Stomach (tissue), 9 donors: ENCODE results near the gene SAMD3. TPM values are rescaled to one million over a fixed set of nuclear protein-coding genes. Genes with fewer than 3 reads are reported as not detected.

Experiments
- DNase-seq, 2 donors: peaks; one replicate each; pipeline versions ENCODE4 v3.0.0 to v3.0.0-alpha.2; 2013 to 2019
- H3K27ac ChIP-seq, 5 donors: fragments of 200-600 bp in 4 of 5; sonication (generic) in 4 of 5; one replicate each; pipeline ENCODE4 v1.5.1; 2013 to 2019; ENCODE audit warnings: mild to moderate bottlenecking in 1 of 5, moderate library complexity in 1 of 5
- H3K27me3 ChIP-seq, 3 donors: fragments of 200-600 bp; sonication (generic); one replicate each; pipeline ENCODE4 v1.5.1; 2017 to 2019; ENCODE audit warnings: mixed run types in 1 of 3
- H3K36me3 ChIP-seq, 4 donors: fragments of 200-600 bp; sonication (generic); 1 replicate in 3 of 4; 2 replicates in 1 of 4; pipeline ENCODE4 v1.5.1; 2016 to 2019
- H3K4me1 ChIP-seq, 4 donors: fragments of 200-600 bp; sonication (generic); one replicate each; pipeline ENCODE4 v1.5.1; 2016 to 2019
- H3K4me3 ChIP-seq, 4 donors: fragments of 200-600 bp; sonication (generic) in 3 of 4; one replicate each; pipeline ENCODE4 v1.5.1; 2016 to 2019; ENCODE audit warnings: mild to moderate bottlenecking in 1 of 4
- H3K9me3 ChIP-seq, 4 donors: fragments of 200-600 bp; sonication (generic); one replicate each; pipeline ENCODE4 v1.5.1; 2016 to 2019
- CTCF ChIP-seq, 7 experiments: fragments of 450-650 bp in 4 of 7; fragments of 200-600 bp in 3 of 7; sonication (generic) in 3 of 7; IDR thresholded peaks; one replicate each; pipeline ENCODE4 v1.5.1; 2016 to 2019; ENCODE audit warnings: antibody characterized with exemption in 7 of 7, control low read depth in 2 of 7, mild to moderate bottlenecking in 1 of 7
- EP300 ChIP-seq: sonication (generic); formaldehyde crosslinking; IDR thresholded peaks from one replicate; pipeline ENCODE4 v1.6.1; 2017; ENCODE audit warnings: antibody characterized with exemption
- POLR2A ChIP-seq, 4 donors: fragments of 450-650 bp; IDR thresholded peaks; one replicate each; pipeline ENCODE4 v1.6.1; 2016; ENCODE audit warnings: antibody characterized with exemption in 4 of 4, control low read depth in 2 of 4, mild to moderate bottlenecking in 1 of 4, moderate library complexity in 1 of 4
- POLR2AphosphoS5 ChIP-seq, 3 donors: sonication (generic); formaldehyde crosslinking; IDR thresholded peaks; one replicate each; pipeline ENCODE4 v1.6.1; 2016; ENCODE audit warnings: antibody characterized with exemption in 3 of 3
- WGBS, 5 donors: extraction: QIAGEN DNeasy Blood & Tissue Kit in 3 of 5; methylation state at CpG; one replicate each; pipeline versions ENCODE4 v1.1.5 to v1.1.7; 2013 to 2018; 5-methylcytosine and 5-hydroxymethylcytosine counted together
- intact Hi-C: fragments of 100-400 bp; cut with DNase I; formaldehyde crosslinking; loops from one replicate; pipeline ENCODE4 v1.15.1; 2023; ENCODE audit warnings: low total_unique reads
- polyA plus RNA-seq, 3 donors: library from polyadenylated mRNA; stranded (reverse); fragments of 200-250 nt; gene quantifications; one replicate each; pipeline ENCODE4 v1.2.3, GENCODE V29; 2013
- total RNA-seq, 5 donors: library from RNA; depleted of rRNA; stranded (reverse); fragments of >200 nt; gene quantifications; one replicate each; pipeline versions ENCODE4 v1.1.0 to v1.2.3, GENCODE V29; 2014 to 2016
- donor health status: healthy with polysubstance abuse.
- donor health status: Bipolar disorder and iron deficiency.
- donor health status: healthy.

The SAMD3 gene
- total and polyA plus RNA-seq, 8 donors: 0.15 to 4.2 (median 1.3) TPM; not detected in 2

DNA sequence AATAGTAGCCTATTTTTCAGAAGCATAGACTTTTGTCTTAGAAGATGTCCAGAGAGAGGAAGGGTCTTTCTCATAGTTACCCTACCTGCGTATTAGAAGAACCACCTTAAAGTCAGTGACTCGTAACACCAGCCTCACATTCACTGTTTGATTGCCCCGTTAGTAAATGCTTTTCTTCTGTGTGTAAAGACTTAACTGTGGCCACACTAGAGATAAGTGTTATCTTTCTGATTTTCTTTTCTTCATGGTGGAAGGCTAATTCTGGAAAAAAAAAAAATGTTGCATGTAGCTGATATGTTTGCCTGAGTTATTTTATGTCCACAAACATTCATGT is 83.9 kb downstream of the SAMD3 start:
- Histone ChIP-seq H3K36me3 (peaks cover 0 to 24% (median 10%) of the 10 kb centered on the region in 4 donors), H3K4me3 (no peak overlapping the region), H3K27me3 (no peaks in the 10 kb centered on the region), H3K27ac (no peak overlapping the region), H3K9me3 (no peaks in the 10 kb centered on the region), H3K4me1 (no peaks in the 10 kb centered on the region)
- DNase-seq: no peak
- 26 to 62% (median 50%) methylated on average over 3 of the region's 3 CpGs for WGBS, 5 donors
- intact Hi-C loops: no loop called here
- TF ChIP-seq CTCF (IDR thresholded peaks at IDR 0.05) (no peak), POLR2A (IDR thresholded peaks at IDR 0.05) (no peak), POLR2AphosphoS5 (IDR thresholded peaks at IDR 0.05) (no peak)

- TF ChIP-seq CTCF (IDR thresholded peaks at IDR 0.05): no peak
- no peak for TF ChIP-seq EP300
- TF ChIP-seq POLR2AphosphoS5 (IDR thresholded peaks at IDR 0.05): no peak
- no peak for TF ChIP-seq POLR2A (IDR thresholded peaks at IDR 0.05)
- no peak for DNase-seq
- Histone ChIP-seq H3K4me3 (no peak overlapping the region), H3K4me1 (no peaks in the 10 kb centered on the region), H3K36me3 (peaks cover 0 to 21% (median 9%) of the 10 kb centered on the region in 4 donors), H3K27ac (no peak overlapping the region), H3K9me3 (no peaks in the 10 kb centered on the region), H3K27me3 (no peaks in the 10 kb centered on the region)
- intact Hi-C loops: no loop called here
- 60 to 74% (median 71%) methylated on average over 7 of the region's 7 CpGs for WGBS, 5 donors
These were observed 84.4 kb downstream of the SAMD3 start for GRCh38 chr6:130138116-130138908.

GRCh38 chr6:130136798-130137197 is 86.0 kb downstream of the SAMD3 start:
- Histone ChIP-seq H3K27ac (no peak overlapping the region), H3K4me3 (no peak overlapping the region), H3K4me1 (no peaks in the 10 kb centered on the region), H3K9me3 (no peaks in the 10 kb centered on the region), H3K27me3 (no peaks in the 10 kb centered on the region), H3K36me3 (peaks cover 0 to 21% (median 9%) of the 10 kb centered on the region in 4 donors)
- no peak for DNase-seq
- WGBS, 5 donors: 66 to 85% (median 84%) methylated on average over 2 of the region's 2 CpGs
- TF ChIP-seq POLR2AphosphoS5 (IDR thresholded peaks at IDR 0.05) (no peak), CTCF (IDR thresholded peaks at IDR 0.05) (no peak), EP300 (no peak), POLR2A (IDR thresholded peaks at IDR 0.05) (no peak)
- intact Hi-C loops: no loop called here

GRCh38 chr6:130134582-130134981 is 88.2 kb downstream of the SAMD3 start:
- WGBS, 5 donors: 57 to 92% (median 85%) methylated on average over 2 of the region's 2 CpGs
- DNase-seq: peak in 1 of 2 donors; percentile 16
- intact Hi-C loops: no loop called here
- Histone ChIP-seq H3K9me3 (no peaks in the 10 kb centered on the region), H3K4me1 (peaks cover 0 to 3% (median 0%) of the 10 kb centered on the region in 4 donors), H3K4me3 (no peak overlapping the region), H3K27ac (no peak overlapping the region), H3K27me3 (no peaks in the 10 kb centered on the region), H3K36me3 (peaks cover 0 to 15% (median 9%) of the 10 kb centered on the region in 4 donors)
- TF ChIP-seq EP300 (no peak), POLR2A (IDR thresholded peaks at IDR 0.05) (no peak), CTCF (IDR thresholded peaks at IDR 0.05) (no peak), POLR2AphosphoS5 (IDR thresholded peaks at IDR 0.05) (no peak)
